NT2/D1 (cell line): ENCODE measurements around the gene TEKT5.

Experiments
- SUZ12 ChIP-seq: IDR thresholded peaks from 2 replicates; pipeline ENCODE4 v1.6.1; 2011; ENCODE audit not compliant: insufficient read length, insufficient read depth; ENCODE audit errors: extremely low read depth
- YY1 ChIP-seq: IDR thresholded peaks from 2 replicates; pipeline ENCODE4 v1.6.1; 2011; ENCODE audit not compliant: insufficient read length, insufficient read depth

GRCh38 chr16:10663744-10664143 lies 31.0 kb downstream of the TEKT5 start:
- TF ChIP-seq SUZ12 (no peak), YY1 (no peak)
